ENCODE measurements around the gene TANC1. TPM values are rescaled to one million over a fixed set of nuclear protein-coding genes. Genes with fewer than 3 reads are reported as not detected.
A peak's percentile ranks its signal among the peaks of the same experiment; 100 is the strongest.

TANC1 gene
- polyA plus RNA-seq, 3 donors = 52.9 to 73.7 (median 54.5) TPM

GRCh38 chr2:159211447-159212396 is 243.3 kb downstream of the TANC1 start:
- peak in 5 of 11 donors; percentile 8 to 56 (median 39) for DNase-seq (ENCODE audit: extremely low read depth in 1 of 11, low read depth in 9 of 11, low spot score in 4 of 11)

GRCh38 chr2:159213296-159213695 is 244.9 kb downstream of the TANC1 start:
- no peak for DNase-seq (ENCODE audit: extremely low read depth in 1 of 11, low read depth in 9 of 11, low spot score in 4 of 11)

GRCh38 chr2:159214325-159214865 is 246.0 kb downstream of the TANC1 start:
- DNase-seq (ENCODE audit: extremely low read depth in 1 of 11, low read depth in 9 of 11, low spot score in 4 of 11) = no peak

- DNase-seq (ENCODE audit: extremely low read depth in 1 of 11, low read depth in 9 of 11, low spot score in 4 of 11) = no peak
Observed at GRCh38 chr2:159215116-159215515, 246.7 kb downstream of the TANC1 start.

- no peak for DNase-seq (ENCODE audit: extremely low read depth in 1 of 11, low read depth in 9 of 11, low spot score in 4 of 11)
Observed at GRCh38 chr2:159217676-159218075, 249.2 kb downstream of the TANC1 start.

GRCh38 chr2:159218389-159218788 is 249.9 kb downstream of the TANC1 start:
- DNase-seq (ENCODE audit: extremely low read depth in 1 of 11, low read depth in 9 of 11, low spot score in 4 of 11) = no peak

GRCh38 chr2:159219394-159219998 is 251.1 kb downstream of the TANC1 start:
- DNase-seq (ENCODE audit: extremely low read depth in 1 of 11, low read depth in 9 of 11, low spot score in 4 of 11) = no peak

GRCh38 chr2:159224061-159224813 is 255.8 kb downstream of the TANC1 start:
- no peak for DNase-seq (ENCODE audit: extremely low read depth in 1 of 11, low read depth in 9 of 11, low spot score in 4 of 11)

- DNase-seq (ENCODE audit: extremely low read depth in 1 of 11, low read depth in 9 of 11, low spot score in 4 of 11) = peak in 3 of 11 donors; percentile 38 to 57 (median 45)
Observed at GRCh38 chr2:159225025-159226016, 256.9 kb downstream of the TANC1 start.

GRCh38 chr2:159226059-159226461 is 257.6 kb downstream of the TANC1 start:
- no peak for DNase-seq (ENCODE audit: extremely low read depth in 1 of 11, low read depth in 9 of 11, low spot score in 4 of 11)

GRCh38 chr2:159226608-159227385 is 258.4 kb downstream of the TANC1 start:
- DNase-seq (ENCODE audit: extremely low read depth in 1 of 11, low read depth in 9 of 11, low spot score in 4 of 11) = no peak

- DNase-seq (ENCODE audit: extremely low read depth in 1 of 11, low read depth in 9 of 11, low spot score in 4 of 11) = no peak
Observed at GRCh38 chr2:159227467-159227866, 259.0 kb downstream of the TANC1 start.

- DNase-seq (ENCODE audit: extremely low read depth in 1 of 11, low read depth in 9 of 11, low spot score in 4 of 11) = no peak
Observed at GRCh38 chr2:159228081-159228581, 259.7 kb downstream of the TANC1 start.

- DNase-seq (ENCODE audit: extremely low read depth in 1 of 11, low read depth in 9 of 11, low spot score in 4 of 11) = no peak
Observed at GRCh38 chr2:159229476-159230144, 261.2 kb downstream of the TANC1 start.

GRCh38 chr2:159230145-159230877 is 261.9 kb downstream of the TANC1 start:
- DNase-seq (ENCODE audit: extremely low read depth in 1 of 11, low read depth in 9 of 11, low spot score in 4 of 11) = no peak
